22Rv1 (cell line): ENCODE data around the gene PAPOLA.

Experiments used
- CTCF ChIP-seq: fragments of 450-650 bp; IDR thresholded peaks from 2 replicates; pipeline ENCODE4 v1.5.1; 2017; ENCODE audit warnings: mild to moderate bottlenecking
- ZFX ChIP-seq: fragments of 450-650 bp; IDR thresholded peaks from 2 replicates; pipeline ENCODE4 v1.6.1; 2017; ENCODE audit warnings: antibody characterized with exemption, borderline replicate concordance

DNA sequence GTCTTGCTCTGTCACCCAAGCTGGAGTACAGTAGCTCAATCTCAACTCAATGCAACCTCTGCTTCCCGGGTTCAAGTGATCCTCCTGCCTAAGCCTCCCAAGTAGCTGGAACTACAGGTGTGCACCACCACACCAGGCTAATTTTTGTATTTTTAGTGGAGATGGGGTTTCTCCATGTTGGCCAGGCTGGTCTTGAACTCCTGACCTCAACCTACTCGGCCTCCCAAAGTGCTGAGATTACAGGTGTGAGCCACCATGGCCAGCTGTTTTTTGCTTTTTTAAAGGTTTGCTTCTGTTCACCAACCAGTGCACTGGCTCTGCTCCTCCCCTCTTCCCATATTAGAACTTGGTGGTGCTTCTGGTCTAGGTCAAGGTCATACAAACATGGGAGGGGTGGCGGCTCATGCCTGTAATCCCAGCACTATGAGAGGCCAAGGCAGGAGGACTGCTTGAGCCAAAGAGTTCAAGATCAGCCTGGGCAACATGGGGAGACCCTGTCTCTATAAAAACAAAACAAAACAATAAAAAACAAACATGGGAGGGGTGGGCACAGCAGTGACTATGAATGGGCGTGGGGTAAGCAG, 20.4 kb upstream of the PAPOLA start:
- TF ChIP-seq CTCF = no peak
- TF ChIP-seq ZFX = no peak
